ENCODE results near the gene SLC12A8.

GRCh38 chr3:125129512-125129997, 83.0 kb downstream of the SLC12A8 start:
- TF ChIP-seq MYC (IDR thresholded peaks at IDR 0.05; ENCODE audit: insufficient read depth, insufficient read length, insufficient replicate concordance, low read length, severe bottlenecking), result no peak
- TF ChIP-seq BHLHE40 (IDR thresholded peaks at IDR 0.05; ENCODE audit: borderline replicate concordance in 1 of 2, low read depth in 2 of 2, low read length in 1 of 2), result no peak
- TF ChIP-seq MAX (IDR thresholded peaks at IDR 0.05; ENCODE audit: low read depth, low read length), result no peak
- TF ChIP-seq EZH2 (IDR thresholded peaks at IDR 0.05; ENCODE audit: borderline replicate concordance, control insufficient read depth, low read depth, low read length), result no peak
- TF ChIP-seq JUND (IDR thresholded peaks at IDR 0.05; ENCODE audit: low read depth, low read length), result no peak
- no peak for TF ChIP-seq GABPA (IDR thresholded peaks at IDR 0.05; ENCODE audit: low read depth)
- TF ChIP-seq SUZ12 (IDR thresholded peaks at IDR 0.05; ENCODE audit: unreplicated experiment), result no peak
- TF ChIP-seq, protein P1, sequence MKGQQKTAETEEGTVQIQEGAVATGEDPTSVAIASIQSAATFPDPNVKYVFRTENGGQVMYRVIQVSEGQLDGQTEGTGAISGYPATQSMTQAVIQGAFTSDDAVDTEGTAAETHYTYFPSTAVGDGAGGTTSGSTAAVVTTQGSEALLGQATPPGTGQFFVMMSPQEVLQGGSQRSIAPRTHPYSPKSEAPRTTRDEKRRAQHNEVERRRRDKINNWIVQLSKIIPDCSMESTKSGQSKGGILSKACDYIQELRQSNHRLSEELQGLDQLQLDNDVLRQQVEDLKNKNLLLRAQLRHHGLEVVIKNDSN (IDR thresholded peaks at IDR 0.05; ENCODE audit: borderline replicate concordance, extremely low read length, insufficient read depth, low read depth, low read length), result no peak
- TF ChIP-seq CEBPZ (IDR thresholded peaks at IDR 0.05; ENCODE audit: low read depth, low read length), result no peak
- TF ChIP-seq, protein P2, sequence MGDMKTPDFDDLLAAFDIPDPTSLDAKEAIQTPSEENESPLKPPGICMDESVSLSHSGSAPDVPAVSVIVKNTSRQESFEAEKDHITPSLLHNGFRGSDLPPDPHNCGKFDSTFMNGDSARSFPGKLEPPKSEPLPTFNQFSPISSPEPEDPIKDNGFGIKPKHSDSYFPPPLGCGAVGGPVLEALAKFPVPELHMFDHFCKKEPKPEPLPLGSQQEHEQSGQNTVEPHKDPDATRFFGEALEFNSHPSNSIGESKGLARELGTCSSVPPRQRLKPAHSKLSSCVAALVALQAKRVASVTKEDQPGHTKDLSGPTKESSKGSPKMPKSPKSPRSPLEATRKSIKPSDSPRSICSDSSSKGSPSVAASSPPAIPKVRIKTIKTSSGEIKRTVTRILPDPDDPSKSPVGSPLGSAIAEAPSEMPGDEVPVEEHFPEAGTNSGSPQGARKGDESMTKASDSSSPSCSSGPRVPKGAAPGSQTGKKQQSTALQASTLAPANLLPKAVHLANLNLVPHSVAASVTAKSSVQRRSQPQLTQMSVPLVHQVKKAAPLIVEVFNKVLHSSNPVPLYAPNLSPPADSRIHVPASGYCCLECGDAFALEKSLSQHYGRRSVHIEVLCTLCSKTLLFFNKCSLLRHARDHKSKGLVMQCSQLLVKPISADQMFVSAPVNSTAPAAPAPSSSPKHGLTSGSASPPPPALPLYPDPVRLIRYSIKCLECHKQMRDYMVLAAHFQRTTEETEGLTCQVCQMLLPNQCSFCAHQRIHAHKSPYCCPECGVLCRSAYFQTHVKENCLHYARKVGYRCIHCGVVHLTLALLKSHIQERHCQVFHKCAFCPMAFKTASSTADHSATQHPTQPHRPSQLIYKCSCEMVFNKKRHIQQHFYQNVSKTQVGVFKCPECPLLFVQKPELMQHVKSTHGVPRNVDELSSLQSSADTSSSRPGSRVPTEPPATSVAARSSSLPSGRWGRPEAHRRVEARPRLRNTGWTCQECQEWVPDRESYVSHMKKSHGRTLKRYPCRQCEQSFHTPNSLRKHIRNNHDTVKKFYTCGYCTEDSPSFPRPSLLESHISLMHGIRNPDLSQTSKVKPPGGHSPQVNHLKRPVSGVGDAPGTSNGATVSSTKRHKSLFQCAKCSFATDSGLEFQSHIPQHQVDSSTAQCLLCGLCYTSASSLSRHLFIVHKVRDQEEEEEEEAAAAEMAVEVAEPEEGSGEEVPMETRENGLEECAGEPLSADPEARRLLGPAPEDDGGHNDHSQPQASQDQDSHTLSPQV (IDR thresholded peaks at IDR 0.05), result no peak
- TF ChIP-seq, protein P3, sequence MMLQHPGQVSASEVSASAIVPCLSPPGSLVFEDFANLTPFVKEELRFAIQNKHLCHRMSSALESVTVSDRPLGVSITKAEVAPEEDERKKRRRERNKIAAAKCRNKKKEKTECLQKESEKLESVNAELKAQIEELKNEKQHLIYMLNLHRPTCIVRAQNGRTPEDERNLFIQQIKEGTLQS (IDR thresholded peaks at IDR 0.05; ENCODE audit: borderline replicate concordance, extremely low read depth, low read depth, low read length), result no peak
